Stimulated activated CD8-positive, alpha-beta memory T cell treated with anti-CD3 and anti-CD28 coated beads, Interleukin-7, amount 100 ng/mL, for 24 hours (primary cell): Measurements from ENCODE around the gene SCUBE1.
"Not testable (repeated sequence)": the region's sequence is repeated elsewhere in the genome, so short reads cannot be mapped to it uniquely, and the experiment has no call there.

Experiments
- DNase-seq: peaks from one replicate; pipeline ENCODE4 v3.0.0-alpha.2; 2020; ENCODE audit warnings: low read depth

SCUBE1 gene

DNA sequence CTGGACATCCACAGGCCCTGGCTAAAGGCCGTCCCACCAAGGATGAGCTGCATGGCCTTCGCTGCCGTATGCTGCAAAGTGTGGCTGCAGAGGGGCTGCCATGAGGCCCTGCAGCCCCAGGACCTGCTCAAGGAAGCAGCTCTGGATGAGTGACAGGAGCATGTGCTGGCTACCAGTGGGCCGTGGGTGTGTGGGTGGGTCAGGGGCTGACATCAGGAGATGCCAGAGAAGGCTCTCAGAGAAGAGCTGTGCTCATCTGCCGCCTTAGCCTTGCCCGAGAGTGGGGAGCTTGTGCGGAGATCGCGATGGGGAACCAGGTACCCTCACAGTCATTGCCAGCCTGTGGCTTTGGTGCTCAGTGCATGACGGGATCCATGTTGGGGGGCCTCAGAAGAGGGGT is 41.3 kb downstream of the SCUBE1 start:
- DNase-seq, result no peak

- DNase-seq, result no peak
These were observed 42.1 kb downstream of the SCUBE1 start for GRCh38 chr22:43300891-43301676.

DNA sequence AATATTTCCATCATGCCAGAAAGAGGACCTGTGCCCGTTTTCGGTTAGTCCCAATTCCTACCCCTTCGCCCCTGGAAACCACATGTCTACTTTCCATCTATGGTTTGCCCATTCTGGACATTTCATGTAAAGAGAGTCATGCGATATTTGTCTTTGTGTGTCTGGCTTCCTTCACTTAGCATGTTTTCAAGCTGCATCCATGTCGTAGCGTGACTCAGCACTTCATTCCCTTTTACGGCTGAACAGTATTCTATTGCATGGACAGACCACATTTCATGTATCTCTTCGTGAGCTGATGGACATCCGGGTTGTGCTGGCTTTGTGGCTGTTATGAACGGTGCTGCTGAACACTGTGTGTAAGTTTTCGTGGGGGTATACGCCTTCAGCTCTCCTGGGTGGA is 43.4 kb downstream of the SCUBE1 start:
- no peak for DNase-seq

- DNase-seq, result no peak
These were observed 44.9 kb downstream of the SCUBE1 start for GRCh38 chr22:43298062-43298801.

DNA sequence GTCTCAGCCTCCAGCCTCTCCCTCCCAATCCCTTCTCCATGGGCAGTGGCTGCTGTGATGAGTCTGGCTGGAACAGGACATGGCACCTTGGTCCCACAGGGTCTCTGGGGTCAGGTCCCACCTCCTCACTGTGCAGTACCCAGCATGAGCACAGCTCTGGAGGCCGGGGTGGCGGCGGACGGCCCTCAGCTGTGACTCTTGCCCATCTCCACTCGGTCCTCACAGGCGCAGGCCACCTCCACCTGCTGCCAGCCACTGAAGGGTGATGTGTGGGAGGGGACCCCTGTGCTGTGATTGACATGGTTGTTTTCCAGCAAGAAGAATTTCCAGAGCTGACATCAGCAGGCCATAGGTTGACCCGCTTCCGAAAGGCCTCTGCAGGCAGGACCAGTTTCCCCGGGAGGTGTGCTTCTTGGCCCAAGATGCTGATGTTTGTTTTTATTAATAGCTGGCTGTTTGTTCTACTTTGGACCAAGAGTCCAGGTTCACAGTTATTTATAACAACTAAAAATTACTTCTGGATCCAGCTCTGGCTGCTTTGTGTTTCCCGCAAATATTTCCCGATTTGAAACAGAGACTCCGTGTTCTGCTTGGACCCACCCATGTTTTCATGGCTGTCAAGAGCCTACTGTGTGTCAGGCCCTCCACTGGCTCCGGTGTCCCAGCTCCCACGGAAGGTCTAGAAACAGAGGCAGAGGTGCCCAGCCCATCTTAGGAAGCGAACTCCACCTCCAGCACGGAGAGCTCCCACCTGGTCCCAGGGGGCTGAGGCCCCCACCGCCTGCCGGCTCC is 45.7 kb downstream of the SCUBE1 start:
- no peak for DNase-seq

- no peak for DNase-seq
These were observed 46.8 kb downstream of the SCUBE1 start for GRCh38 chr22:43296276-43296902.

- DNase-seq, result no peak
These were observed 47.5 kb downstream of the SCUBE1 start for GRCh38 chr22:43295660-43296059.

- DNase-seq, result no peak
These were observed 48.0 kb downstream of the SCUBE1 start for GRCh38 chr22:43295173-43295572.

GRCh38 chr22:43293655-43294392 is 49.3 kb downstream of the SCUBE1 start:
- no peak for DNase-seq

DNA sequence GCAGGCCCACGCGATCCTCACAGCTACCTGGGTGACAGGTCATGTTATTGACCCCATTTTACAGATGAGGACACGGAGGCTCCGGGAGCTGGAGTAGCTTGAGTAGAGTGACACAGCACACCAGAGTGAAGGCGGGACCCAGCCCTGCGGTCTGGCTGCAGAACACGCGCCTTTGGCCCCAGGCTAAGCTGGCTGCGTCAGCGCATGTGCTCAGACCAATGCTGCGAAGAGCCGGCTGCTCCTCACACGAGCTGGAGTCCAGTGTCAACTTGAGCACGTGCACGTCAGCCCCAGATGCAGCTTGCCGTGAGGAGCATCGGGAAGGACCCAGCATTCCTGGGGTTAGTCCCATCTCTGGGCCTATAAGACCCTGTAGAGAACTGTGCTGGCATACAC is 49.9 kb downstream of the SCUBE1 start:
- no peak for DNase-seq

DNA sequence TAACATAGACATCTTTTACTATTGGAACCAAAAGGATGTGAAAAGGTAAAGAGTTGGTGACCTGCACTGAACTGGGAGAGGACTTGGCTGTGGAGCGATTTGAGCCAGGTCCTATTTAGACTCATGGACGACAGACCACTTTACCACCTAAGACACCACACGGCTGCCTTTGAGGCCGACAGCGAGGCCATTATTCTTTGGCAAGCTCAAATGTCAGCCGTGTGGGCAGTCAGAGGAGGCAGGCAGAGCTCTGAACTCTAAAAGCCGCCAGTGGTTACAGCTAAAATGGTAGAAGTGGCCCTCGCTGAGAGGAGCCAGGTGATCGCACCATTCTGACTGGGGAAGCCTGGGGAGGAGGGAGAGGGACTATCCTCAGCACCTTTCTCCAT is 50.5 kb downstream of the SCUBE1 start:
- no peak for DNase-seq

DNA sequence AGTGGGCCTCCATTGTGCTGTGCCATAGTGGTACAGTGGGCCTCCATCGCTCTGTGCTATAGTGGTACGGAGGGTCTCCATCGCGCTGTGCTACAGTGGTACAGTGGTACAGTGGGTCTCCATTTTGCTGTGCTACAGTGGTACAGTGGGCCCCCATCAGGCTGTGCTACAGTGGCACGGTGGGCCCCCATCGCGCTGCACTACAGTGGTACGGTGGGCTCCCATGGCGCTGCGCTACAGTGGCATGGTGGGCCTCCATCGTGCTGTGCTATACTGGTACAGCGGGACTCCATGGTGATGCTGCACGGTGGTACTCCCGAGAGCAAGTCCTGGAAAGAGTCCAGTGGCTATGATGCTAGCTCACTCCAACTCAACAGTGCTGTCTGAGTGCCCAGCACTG is 51.8 kb downstream of the SCUBE1 start:
- DNase-seq, result no peak

GRCh38 chr22:43289976-43290721 is 53.0 kb downstream of the SCUBE1 start:
- no peak for DNase-seq

- no peak for DNase-seq
These were observed 53.6 kb downstream of the SCUBE1 start for GRCh38 chr22:43289531-43289963.

DNA sequence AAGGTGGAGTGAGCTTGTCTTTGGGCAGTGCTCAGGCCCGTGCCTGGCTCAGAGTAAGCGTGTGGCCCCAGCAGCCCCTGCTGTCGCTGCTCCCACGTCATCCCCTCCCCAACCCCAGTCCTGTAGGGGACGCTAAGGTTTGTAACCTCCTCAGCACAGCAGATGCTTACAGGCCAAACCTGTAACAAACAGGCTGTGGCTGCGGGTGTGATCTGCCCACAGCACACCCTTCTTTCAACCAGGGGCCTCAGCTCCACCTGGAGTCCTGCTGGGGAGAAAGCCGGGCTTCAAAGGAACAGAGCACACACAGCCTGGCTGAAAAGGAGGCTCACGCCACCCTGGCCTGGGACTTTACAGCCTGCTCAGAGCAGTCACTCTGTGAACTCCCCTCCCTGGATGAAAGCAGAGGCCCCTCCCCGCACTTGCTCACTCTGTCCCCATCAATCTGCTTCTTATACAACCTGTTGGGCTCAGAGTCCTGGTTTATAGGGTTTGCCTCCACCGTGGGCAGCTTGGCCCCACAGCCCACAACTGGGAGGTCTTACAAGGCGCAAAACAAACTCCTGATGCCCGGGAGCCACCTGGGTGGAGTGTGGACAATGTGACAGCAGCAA is 54.3 kb downstream of the SCUBE1 start:
- no peak for DNase-seq

DNA sequence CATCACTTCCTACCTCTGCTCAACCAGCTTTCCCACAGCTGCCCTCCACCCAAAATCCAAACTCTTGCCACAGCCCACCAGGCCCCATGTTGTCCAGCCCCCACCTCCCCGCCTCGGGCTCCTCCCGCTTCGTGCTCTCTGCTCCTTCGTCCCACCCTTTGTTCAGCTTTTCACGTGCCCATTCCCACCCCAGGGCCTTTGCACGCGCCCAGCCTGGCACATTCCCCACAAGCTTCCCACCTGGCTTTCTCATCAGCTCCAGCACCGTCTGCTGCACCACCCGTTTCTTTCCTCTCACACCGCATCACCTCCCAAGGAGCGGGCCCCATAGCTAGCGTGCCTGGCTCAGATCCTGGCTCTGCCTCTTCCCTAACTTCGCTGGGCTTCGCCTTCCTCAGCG is 54.8 kb downstream of the SCUBE1 start:
- DNase-seq, result no peak

- DNase-seq, result no peak
These were observed 55.7 kb downstream of the SCUBE1 start for GRCh38 chr22:43287441-43287840.

- no peak for DNase-seq
These were observed 61.8 kb downstream of the SCUBE1 start for GRCh38 chr22:43281394-43281793.

- not testable (repeated sequence) for DNase-seq
These were observed 62.7 kb downstream of the SCUBE1 start for GRCh38 chr22:43280523-43280886.

DNA sequence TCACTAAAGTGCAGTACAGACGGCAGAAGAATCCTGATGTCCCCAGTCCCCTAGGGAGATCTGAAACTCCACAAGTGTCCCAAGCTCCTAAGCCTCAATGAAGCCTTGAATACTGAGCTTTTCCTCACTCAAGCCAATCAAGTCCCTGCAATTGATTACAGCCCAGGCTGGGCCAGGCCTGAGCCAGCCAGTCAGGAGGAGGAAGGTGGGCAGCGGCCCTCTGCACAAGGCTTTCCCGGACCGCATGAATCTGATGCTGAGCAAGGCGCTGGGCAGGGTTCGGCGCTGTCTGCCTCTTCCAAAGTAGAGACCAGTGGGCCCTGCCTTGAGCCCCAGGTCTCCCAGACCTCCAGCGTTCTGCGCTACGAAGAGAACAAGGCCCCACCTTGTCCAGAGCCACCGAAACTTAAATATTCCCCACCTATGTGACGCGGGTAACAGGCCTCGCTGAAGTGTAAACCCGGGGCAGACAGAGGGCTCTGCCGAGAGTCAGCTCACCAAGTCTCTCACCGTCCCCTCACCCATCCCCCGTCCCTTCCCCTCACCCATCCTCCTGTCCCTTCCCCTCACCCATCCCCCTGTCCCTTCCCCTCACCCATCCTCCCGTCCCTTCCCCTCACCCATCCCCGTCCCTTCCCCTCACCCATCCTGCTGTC is 63.2 kb downstream of the SCUBE1 start:
- DNase-seq, result no peak
